ENCODE measurements around the gene ATG10.

DNA sequence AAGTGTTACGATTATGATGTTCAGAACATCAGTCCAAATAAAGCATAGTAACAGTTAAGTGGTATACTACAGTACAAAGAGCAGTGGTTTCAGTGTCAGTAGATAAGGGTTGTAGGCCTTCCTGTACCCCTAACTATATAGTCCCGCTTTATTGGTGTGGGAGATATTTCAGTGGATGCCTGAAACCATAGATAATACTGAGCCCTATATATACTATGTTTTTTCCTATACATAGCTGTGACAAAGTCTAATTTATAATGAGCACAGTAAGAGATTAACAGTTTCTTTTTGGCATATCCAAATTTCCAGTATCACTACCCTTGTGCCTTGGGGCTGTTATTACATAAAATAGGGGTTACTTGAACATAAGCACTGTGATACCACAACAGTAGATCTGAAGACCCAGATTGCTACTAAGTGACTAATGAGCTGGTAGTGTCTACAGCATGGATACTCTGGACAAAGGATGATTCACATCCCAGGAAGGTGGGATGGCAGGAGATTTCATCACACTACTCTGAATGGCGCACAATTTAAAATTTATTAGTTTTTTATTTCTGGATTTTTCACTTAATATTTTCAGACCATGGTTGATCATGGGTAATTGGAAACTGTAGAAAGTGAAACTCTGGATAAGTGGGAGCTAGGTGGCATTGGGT is 187.1 kb downstream of the ATG10 start:
- TF ChIP-seq CTCF (IDR thresholded peaks at IDR 0.05; ENCODE audit: control extremely low read depth in 1 of 3, insufficient read depth in 1 of 3, low read depth in 1 of 3, low read length in 3 of 3) (no peak), EP300 (IDR thresholded peaks at IDR 0.05; ENCODE audit: borderline replicate concordance in 1 of 2, low read depth in 2 of 2, low read length in 2 of 2) (no peak), GABPA (IDR thresholded peaks at IDR 0.05; ENCODE audit: borderline replicate concordance, insufficient read depth, low read length) (no peak), HDAC6 (IDR thresholded peaks at IDR 0.05; ENCODE audit: low read depth, low read length) (no peak), POLR2A (IDR thresholded peaks at IDR 0.05; ENCODE audit: control extremely low read depth in 1 of 2, low read depth in 2 of 2, low read length in 2 of 2) (no peak), YY1 (IDR thresholded peaks at IDR 0.05; ENCODE audit: low read depth, low read length) (no peak)
- TF ChIP-seq, protein P1, sequence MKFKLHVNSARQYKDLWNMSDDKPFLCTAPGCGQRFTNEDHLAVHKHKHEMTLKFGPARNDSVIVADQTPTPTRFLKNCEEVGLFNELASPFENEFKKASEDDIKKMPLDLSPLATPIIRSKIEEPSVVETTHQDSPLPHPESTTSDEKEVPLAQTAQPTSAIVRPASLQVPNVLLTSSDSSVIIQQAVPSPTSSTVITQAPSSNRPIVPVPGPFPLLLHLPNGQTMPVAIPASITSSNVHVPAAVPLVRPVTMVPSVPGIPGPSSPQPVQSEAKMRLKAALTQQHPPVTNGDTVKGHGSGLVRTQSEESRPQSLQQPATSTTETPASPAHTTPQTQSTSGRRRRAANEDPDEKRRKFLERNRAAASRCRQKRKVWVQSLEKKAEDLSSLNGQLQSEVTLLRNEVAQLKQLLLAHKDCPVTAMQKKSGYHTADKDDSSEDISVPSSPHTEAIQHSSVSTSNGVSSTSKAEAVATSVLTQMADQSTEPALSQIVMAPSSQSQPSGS (IDR thresholded peaks at IDR 0.05; ENCODE audit: low read length): no peak

Data from H1 (cell line).